Left kidney (tissue), 2 donors: ENCODE data around the gene PHLDA2. TPM values are rescaled to one million over a fixed set of nuclear protein-coding genes. Genes with fewer than 3 reads are reported as not detected.
"Not testable (repeated sequence)": the region's sequence is repeated elsewhere in the genome, so short reads cannot be mapped to it uniquely, and the experiment has no call there.

Experiments used
- DNase-seq: peaks from one replicate; pipeline ENCODE4 v3.0.0-alpha.2; 2013
- polyA plus RNA-seq: library from polyadenylated mRNA; unstranded; fragments of 120-200 nt; gene quantifications from one replicate; pipeline ENCODE4 v1.2.1, GENCODE V29; 2013; ENCODE audit not compliant: insufficient read length

PHLDA2 gene
- polyA plus RNA-seq, 1 donor: not detected

- no peak for DNase-seq
Observed at GRCh38 chr11:2945757-2946287, 16.6 kb upstream of the PHLDA2 start.

DNA sequence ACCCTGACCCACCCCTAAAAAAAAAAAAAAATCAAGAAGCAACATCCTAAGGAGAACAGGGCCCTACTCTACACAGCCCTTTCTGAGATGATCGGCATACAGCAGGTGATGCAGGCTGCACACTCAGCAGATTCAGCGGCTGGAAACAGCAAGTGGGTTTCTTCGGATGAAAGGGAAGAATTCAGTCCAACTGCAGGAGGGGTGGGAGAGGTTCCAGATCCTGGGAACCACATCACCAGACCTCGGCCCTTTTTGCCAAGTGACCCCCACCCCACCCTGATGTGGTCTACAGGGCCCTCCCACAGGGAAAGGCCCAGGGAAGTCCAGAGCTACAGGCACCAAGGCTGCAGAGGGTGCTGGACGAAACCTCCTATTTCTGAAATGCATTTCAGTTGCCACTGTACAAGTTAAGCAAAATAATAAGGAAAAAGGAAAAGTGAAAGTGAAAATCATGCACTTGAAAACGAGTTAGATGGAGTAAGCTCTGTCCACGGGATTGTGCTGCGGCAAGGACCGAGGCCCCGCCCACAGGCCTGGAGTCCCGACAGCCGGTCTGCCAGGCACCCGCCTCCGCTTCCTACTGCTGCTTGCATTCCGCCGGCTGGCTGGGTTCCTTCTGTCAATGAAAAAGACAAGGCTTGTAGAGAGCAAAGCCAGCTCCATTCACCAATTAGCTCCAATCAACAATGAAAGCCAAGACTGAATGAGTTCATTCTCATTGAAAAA lies 16.0 kb upstream of the PHLDA2 start:
- peak; percentile 59 for DNase-seq

GRCh38 chr11:2944530-2944929 lies 15.3 kb upstream of the PHLDA2 start:
- no peak for DNase-seq

- no peak for DNase-seq
Observed at GRCh38 chr11:2943711-2944118, 14.5 kb upstream of the PHLDA2 start.

GRCh38 chr11:2942872-2943710 lies 13.9 kb upstream of the PHLDA2 start:
- no peak for DNase-seq

GRCh38 chr11:2942447-2942846 lies 13.2 kb upstream of the PHLDA2 start:
- DNase-seq: no peak

DNA sequence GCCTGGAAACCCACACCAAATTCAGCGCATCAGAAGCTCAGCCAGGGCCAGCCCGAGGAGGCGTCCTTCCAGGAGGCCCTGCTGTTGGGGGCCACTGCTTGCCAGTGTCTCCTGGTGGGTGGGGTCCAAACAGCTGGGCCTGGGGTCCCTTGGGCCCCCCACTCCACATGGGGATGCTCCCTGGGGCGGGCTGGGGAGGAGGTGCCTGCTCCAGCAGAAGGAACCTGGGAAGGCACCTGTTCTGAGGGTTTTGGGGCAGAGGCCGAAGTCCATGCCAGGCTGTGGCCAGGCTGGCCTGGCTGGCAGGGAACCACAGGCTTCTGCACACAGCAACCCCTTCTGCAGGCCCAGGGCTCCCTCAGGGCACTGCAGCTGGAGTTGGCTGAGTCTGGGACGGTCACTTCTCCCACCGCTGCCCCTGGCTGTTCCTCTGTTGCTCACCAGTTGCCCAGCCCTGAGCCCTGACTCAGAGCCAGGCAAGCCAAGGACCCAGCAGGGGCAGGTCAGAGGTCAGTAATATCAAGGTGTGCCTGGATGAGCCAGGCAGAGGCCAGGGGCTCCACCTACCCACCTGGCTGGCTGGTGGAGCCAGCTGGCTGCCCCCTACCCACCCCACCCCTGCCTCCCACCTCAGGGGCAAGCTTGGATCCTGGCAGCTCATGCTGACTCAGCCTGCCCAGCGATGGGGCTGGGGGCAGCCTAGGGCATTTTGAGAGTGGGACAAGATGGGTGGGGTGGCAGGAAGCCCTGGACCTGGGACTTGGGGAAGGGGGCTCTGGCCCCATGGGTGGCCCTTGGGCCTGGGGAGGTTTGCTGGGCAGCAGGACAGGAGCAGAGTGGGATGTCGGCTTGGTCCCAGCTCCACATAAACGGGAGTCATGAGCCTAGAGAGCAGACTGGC lies 12.0 kb upstream of the PHLDA2 start:
- DNase-seq: no peak

DNA sequence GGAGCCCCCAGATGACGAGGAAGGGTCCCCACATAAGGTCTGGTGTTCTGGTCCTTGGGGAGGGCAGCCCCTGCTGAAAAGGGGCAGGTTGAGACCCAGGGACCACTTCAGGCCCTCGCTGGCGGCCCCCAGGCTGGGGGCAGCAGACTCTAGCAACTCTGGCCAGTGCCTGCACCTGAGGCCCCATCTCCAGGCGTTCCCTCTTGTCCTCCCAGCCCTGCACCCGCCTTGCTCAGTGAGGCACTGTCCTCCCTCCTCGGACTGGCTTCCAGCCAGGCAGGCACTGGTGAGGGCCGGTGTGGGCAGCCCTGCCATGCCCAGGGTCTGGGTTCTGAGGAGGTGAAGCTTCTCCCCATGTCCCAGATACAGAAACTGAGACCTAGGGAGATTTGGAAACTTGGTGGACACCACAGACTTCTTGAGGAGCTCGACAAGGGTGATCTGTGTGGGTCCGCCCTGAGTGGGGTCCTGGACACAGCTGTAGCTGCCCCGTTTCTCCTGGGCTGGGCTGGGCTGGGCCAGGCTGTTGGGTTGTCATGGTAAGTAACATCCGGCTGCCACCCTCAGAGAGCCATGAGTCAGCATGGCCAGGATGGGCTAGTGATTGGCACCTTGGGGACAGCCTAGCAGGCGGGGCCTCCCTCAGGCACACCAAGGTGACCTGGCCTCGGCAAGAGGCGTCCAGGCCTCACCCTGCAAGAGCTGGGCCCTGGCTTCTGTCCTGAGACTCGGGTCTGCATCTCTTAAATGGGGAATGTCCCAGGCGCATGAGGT lies 11.1 kb upstream of the PHLDA2 start:
- DNase-seq: no peak

GRCh38 chr11:2938458-2939418 lies 9.5 kb upstream of the PHLDA2 start:
- DNase-seq: not testable (repeated sequence)

DNA sequence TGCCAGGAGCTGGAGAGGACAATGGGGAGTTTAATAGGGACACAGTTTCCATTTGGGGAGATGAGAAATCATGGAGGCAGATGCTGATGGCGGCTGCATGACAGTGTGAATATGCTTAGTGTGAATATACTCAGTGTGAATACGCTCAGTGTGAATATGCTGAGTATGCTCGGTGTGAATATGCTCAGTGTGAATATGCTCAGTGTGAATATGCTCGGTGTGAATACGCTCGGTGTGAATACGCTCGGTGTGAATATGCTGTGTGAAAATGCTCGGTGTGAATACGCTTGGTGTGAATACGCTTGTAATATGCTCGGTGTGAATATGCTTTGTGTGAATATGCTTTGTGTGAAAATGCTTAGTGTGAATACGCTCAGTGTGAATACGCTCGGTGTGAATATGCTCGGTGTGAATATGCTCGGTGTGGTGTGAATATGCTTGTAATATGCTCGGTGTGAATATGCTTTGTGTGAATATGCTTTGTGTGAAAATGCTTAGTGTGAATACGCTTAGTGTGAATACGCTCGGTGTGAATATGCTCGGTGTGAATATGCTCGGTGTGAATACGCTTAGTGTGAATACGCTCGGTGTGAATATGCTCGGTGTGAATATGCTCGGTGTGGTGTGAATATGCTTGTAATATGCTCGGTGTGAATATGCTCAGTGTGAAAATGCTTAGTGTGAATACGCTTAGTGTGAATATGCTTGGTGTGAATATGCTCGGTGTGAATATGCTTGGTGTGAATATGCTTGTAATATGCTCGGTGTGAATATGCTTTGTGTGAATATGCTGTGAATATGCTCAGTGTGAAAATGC lies 8.6 kb upstream of the PHLDA2 start:
- not testable (repeated sequence) for DNase-seq

- no peak for DNase-seq
Observed at GRCh38 chr11:2934611-2935239, 5.5 kb upstream of the PHLDA2 start.

DNA sequence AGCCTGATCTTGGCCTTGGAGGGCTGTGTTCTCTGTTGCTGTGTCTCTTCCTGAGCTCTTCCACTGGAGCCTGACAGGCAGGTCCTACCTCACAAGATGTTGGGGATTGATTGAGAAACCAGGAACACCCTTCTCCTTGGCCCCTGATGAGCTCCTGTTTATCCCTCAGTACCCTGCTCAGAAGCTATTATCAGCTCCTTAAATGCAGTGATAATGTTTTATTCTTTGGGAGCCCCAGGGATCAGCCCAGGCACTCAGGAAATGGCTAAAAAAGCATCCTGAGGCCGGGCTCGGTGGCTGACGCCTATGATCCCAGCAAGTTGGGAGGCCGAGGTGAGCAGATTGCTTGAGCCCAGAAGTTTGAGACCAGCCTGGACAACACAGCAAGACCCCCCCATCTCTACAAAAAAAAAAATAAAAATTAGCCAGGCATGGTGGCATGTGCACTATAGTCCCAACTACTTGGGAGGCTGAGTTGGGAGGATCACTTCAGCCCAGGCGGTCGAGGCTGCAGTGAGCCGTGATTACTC lies 4.9 kb upstream of the PHLDA2 start:
- no peak for DNase-seq

- DNase-seq: no peak
Observed at GRCh38 chr11:2933375-2934020, 4.3 kb upstream of the PHLDA2 start.

- DNase-seq: no peak
Observed at GRCh38 chr11:2932850-2933251, 3.6 kb upstream of the PHLDA2 start.

- DNase-seq: no peak
Observed at GRCh38 chr11:2931771-2932738, 2.8 kb upstream of the PHLDA2 start.

GRCh38 chr11:2931420-2931746 lies 2.2 kb upstream of the PHLDA2 start:
- DNase-seq: no peak
